Measurements from ENCODE around the gene DGKI. TPM values are rescaled to one million over a fixed set of nuclear protein-coding genes. Genes with fewer than 3 reads are reported as not detected.

DGKI gene
- total RNA-seq, 1 experiment from 2014 or later: 0.79 TPM

DNA sequence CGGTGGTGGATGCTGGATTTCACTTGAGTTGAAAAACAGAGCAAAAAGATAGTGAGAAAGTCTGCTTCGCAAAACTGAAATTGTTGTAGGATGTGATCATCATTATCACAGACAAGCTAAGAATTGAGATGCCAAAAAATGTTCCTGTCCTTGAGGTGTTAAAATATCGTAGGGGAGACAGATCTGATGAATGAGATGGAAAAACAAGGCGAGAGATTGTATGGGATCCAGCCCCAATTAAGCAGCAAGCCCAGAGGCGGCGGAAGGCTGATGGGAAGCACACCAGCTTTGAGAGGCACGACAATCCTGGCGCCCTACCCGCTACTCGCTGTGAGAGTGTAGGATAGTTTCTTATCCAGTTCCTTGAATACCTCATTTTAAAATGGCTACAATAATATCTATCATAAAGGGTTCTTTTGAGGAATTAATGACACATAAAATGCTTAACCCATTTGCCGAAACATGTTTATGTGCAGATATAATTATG is 372.2 kb downstream of the DGKI start:
- TF ChIP-seq, protein P1, sequence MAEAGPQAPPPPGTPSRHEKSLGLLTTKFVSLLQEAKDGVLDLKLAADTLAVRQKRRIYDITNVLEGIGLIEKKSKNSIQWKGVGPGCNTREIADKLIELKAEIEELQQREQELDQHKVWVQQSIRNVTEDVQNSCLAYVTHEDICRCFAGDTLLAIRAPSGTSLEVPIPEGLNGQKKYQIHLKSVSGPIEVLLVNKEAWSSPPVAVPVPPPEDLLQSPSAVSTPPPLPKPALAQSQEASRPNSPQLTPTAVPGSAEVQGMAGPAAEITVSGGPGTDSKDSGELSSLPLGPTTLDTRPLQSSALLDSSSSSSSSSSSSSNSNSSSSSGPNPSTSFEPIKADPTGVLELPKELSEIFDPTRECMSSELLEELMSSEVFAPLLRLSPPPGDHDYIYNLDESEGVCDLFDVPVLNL (CRISPR knock-in tag; IDR thresholded peaks at IDR 0.05; ENCODE audit: borderline replicate concordance, low read depth): no peak
- no peak for TF ChIP-seq ATF6 (CRISPR knock-in tag; IDR thresholded peaks at IDR 0.05)
- TF ChIP-seq IRF2 (CRISPR knock-in tag; IDR thresholded peaks at IDR 0.05; ENCODE audit: borderline replicate concordance, low read depth): no peak
- no peak for TF ChIP-seq GABPB1 (CRISPR knock-in tag; IDR thresholded peaks at IDR 0.05)
- TF ChIP-seq KAT7 (CRISPR knock-in tag; IDR thresholded peaks at IDR 0.05; ENCODE audit: borderline replicate concordance): no peak
- TF ChIP-seq ATF1 (CRISPR knock-in tag; IDR thresholded peaks at IDR 0.05): no peak
- no peak for TF ChIP-seq E2F5 (CRISPR knock-in tag; IDR thresholded peaks at IDR 0.05)
- no peak for TF ChIP-seq CDX4 (CRISPR knock-in tag; IDR thresholded peaks at IDR 0.05; ENCODE audit: borderline replicate concordance)
- H3K4me1 Mint-ChIP-seq: 0 out of 2 replicates have a peak, but pooled peaks cover 3% of the 10 kb centered on the region
- no peaks in the 10 kb centered on the region for H3K27me3 Mint-ChIP-seq (ENCODE audit: low read depth)
- H3K36me3 Mint-ChIP-seq: no peaks in the 10 kb centered on the region
- no peak for DNase-seq (ENCODE audit: low spot score)
- ChIA-PET POLR2A (no interaction called here), CTCF (interaction anchor here (1.4 kb wide), 1 partner anchor 117 kb away, joined by 3 read pairs; no protein-coding TSS in a partner anchor)
- H3K27ac Mint-ChIP-seq: peak overlapping the region; percentile 0; the same call in 1 of the 2 replicates
- H3K9me3 Mint-ChIP-seq: no peaks in the 10 kb centered on the region
- no peak for ATAC-seq
- no peak overlapping the region for H3K4me3 Mint-ChIP-seq

DNA sequence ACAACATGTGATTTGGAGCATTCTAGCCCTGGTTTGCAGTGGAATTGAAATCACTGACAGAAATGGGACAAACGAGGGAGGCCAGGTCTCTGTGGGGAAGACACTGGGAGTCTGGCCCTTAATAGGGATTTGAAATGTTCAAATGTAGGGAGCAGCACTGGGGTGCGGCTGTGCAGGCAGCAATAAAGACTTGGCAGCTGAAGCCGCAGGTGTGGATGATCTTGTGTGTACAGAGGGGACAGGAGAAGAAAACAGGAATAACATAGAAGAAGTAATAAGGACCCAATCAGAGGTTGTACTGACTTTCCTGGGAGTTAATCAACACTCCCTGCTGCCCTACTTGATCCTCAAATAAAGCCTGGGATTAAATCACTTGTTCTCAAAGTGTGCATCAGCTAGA is 375.6 kb downstream of the DGKI start:
- CTCF ChIA-PET: no interaction called here
- no peaks in the 10 kb centered on the region for H3K36me3 Mint-ChIP-seq
- no peaks in the 10 kb centered on the region for H3K9me3 Mint-ChIP-seq
- no peak for TF ChIP-seq ERG (CRISPR knock-in tag; IDR thresholded peaks at IDR 0.05)
- TF ChIP-seq ZNF219 (CRISPR knock-in tag; IDR thresholded peaks at IDR 0.05; ENCODE audit: borderline replicate concordance): no peak
- no peak for TF ChIP-seq RELA (CRISPR knock-in tag; IDR thresholded peaks at IDR 0.05; ENCODE audit: borderline replicate concordance)
- TF ChIP-seq, protein P2, sequence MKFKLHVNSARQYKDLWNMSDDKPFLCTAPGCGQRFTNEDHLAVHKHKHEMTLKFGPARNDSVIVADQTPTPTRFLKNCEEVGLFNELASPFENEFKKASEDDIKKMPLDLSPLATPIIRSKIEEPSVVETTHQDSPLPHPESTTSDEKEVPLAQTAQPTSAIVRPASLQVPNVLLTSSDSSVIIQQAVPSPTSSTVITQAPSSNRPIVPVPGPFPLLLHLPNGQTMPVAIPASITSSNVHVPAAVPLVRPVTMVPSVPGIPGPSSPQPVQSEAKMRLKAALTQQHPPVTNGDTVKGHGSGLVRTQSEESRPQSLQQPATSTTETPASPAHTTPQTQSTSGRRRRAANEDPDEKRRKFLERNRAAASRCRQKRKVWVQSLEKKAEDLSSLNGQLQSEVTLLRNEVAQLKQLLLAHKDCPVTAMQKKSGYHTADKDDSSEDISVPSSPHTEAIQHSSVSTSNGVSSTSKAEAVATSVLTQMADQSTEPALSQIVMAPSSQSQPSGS (CRISPR knock-in tag; IDR thresholded peaks at IDR 0.05; ENCODE audit: borderline replicate concordance, low read depth): no peak
- no peak for TF ChIP-seq IRF2 (CRISPR knock-in tag; IDR thresholded peaks at IDR 0.05; ENCODE audit: borderline replicate concordance, low read depth)
- TF ChIP-seq NR1H2 (CRISPR knock-in tag; IDR thresholded peaks at IDR 0.05): no peak
- no peak for TF ChIP-seq CTCF (IDR thresholded peaks at IDR 0.05)
- no peak for TF ChIP-seq FOXK1 (CRISPR knock-in tag; IDR thresholded peaks at IDR 0.05)
- TF ChIP-seq IRF1 (CRISPR knock-in tag; IDR thresholded peaks at IDR 0.05): no peak
- no peak for TF ChIP-seq ZNF416 (CRISPR knock-in tag; IDR thresholded peaks at IDR 0.05)
- TF ChIP-seq, protein P3, sequence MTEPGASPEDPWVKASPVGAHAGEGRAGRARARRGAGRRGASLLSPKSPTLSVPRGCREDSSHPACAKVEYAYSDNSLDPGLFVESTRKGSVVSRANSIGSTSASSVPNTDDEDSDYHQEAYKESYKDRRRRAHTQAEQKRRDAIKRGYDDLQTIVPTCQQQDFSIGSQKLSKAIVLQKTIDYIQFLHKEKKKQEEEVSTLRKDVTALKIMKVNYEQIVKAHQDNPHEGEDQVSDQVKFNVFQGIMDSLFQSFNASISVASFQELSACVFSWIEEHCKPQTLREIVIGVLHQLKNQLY (CRISPR knock-in tag; IDR thresholded peaks at IDR 0.05): no peak
- H3K4me1 Mint-ChIP-seq: 0 out of 2 replicates have a peak, but pooled peaks cover 5% of the 10 kb centered on the region
- DNase-seq (ENCODE audit: low spot score): no peak
- no peak for ATAC-seq
- H3K27ac Mint-ChIP-seq: 0 out of 2 replicates have a peak overlapping the region, but pooled peaks have one; percentile 1
- POLR2A ChIA-PET: no interaction called here
- no peak overlapping the region for H3K4me3 Mint-ChIP-seq
- H3K27me3 Mint-ChIP-seq (ENCODE audit: low read depth): no peaks in the 10 kb centered on the region
